ENCODE measurements around the gene ZNF701.
"Not testable (repeated sequence)": the region's sequence is repeated elsewhere in the genome, so short reads cannot be mapped to it uniquely, and the experiment has no call there.

Gene ZNF701

GRCh38 chr19:52542984-52543664 lies 27.0 kb upstream of the ZNF701 start:
- no peak overlapping the region for H3K9ac ChIP-seq (ENCODE audit: low read depth, low read length)
- peaks cover 4% of the 10 kb centered on the region for H3K36me3 ChIP-seq (ENCODE audit: insufficient read depth, low read length)

GRCh38 chr19:52554216-52554971 lies 15.7 kb upstream of the ZNF701 start:
- Histone ChIP-seq H3K9me3 (ENCODE audit: control insufficient read depth, insufficient read depth, low read length) (peaks cover 29% of the 10 kb centered on the region), H3K4me1 (ENCODE audit: insufficient read depth, low read length) (no peaks in the 10 kb centered on the region), H3K9ac (ENCODE audit: low read depth, low read length) (no peak overlapping the region), H3K36me3 (ENCODE audit: insufficient read depth, low read length) (peaks cover 23% of the 10 kb centered on the region)

More at GRCh38 chr19:52542984-52543664, 27.0 kb upstream of the ZNF701 start:
- no peaks in the 10 kb centered on the region for H3K4me1 ChIP-seq (ENCODE audit: insufficient read depth, low read length)
- H3K9me3 ChIP-seq (ENCODE audit: control insufficient read depth, insufficient read depth, low read length): no peaks in the 10 kb centered on the region

DNA sequence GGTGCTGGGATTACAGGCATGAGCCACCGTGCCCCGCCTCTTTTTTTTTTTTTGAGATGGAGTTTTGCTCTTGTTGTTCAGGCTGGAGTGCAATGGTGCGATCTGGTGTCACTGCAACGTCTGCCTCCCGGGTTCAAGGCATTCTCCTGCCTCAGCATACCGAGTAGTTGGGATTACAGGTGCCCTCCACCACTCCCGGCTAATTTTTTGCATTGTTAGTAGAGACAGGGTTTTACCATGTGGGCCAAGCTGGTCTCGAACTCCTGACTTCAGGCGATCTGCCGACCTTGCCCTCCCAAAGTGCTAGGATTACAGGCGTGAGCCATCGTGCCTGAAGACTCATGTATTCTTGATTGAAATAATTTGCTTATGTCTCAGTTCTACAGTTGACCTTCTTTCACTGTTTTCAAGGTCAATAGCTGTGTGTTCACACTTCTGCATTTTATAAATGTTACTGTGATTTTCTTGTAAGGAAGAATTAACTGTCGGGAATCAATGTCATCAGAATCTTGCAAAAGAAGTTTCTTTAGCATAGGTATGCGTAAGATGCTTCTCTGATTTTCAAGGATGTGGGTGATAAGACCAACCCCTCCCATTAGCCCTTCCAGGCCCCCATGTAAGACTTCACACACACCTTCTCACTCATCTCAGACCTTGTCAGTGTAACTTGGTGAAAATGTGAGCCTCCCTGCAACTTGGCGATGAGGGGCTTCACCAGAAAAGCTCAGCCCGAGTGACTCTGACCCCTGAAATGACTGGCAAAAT lies 12.7 kb upstream of the ZNF701 start:
- Histone ChIP-seq H3K36me3 (ENCODE audit: insufficient read depth, low read length) (peaks cover 23% of the 10 kb centered on the region), H3K4me1 (ENCODE audit: insufficient read depth, low read length) (no peaks in the 10 kb centered on the region), H3K9me3 (ENCODE audit: control insufficient read depth, insufficient read depth, low read length) (peaks cover 29% of the 10 kb centered on the region)

GRCh38 chr19:52558732-52559445 lies 11.2 kb upstream of the ZNF701 start:
- Histone ChIP-seq H3K9me3 (ENCODE audit: control insufficient read depth, insufficient read depth, low read length) (peaks cover 32% of the 10 kb centered on the region), H3K36me3 (ENCODE audit: insufficient read depth, low read length) (peaks cover 12% of the 10 kb centered on the region; the same call in 1 of the 2 replicates)
- H3K9ac ChIP-seq (ENCODE audit: low read depth, low read length); H3K4me1 ChIP-seq (ENCODE audit: insufficient read depth, low read length): not testable (repeated sequence)

More for the DNA sequence above, 12.7 kb upstream of the ZNF701 start:
- no peak overlapping the region for H3K9ac ChIP-seq (ENCODE audit: low read depth, low read length)

- not testable (repeated sequence) for H3K9ac ChIP-seq (ENCODE audit: low read depth, low read length)
- peaks cover 14% of the 10 kb centered on the region for H3K9me3 ChIP-seq (ENCODE audit: control insufficient read depth, insufficient read depth, low read length)
These were observed 8.5 kb upstream of the ZNF701 start for GRCh38 chr19:52561611-52562010.

DNA sequence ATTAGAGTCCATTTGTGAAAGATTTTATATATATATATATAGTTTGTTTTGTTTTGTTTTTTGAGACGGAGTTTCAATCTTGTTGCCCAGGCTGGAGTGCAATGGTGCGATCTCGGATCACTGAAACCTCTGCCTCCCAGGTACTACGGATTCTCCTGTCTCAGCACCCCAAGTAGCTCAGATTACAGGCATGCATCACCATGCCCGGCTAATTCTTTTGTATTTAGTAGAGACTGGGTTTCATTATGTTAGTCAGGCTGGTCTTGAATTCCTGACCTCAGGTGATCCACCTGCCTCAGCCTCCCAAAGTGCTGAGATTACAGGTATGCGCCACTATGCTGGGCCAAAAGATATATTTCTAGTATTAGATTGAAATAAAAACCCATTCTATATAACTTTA lies 4.0 kb upstream of the ZNF701 start:
- H3K36me3 ChIP-seq (ENCODE audit: insufficient read depth, low read length): no peaks in the 10 kb centered on the region; the same call in 1 of the 2 replicates
- 0 out of 2 replicates have a peak, but pooled peaks cover 4% of the 10 kb centered on the region for H3K9me3 ChIP-seq (ENCODE audit: control insufficient read depth, insufficient read depth, low read length)
- no peak overlapping the region for H3K9ac ChIP-seq (ENCODE audit: low read depth, low read length)
- H3K4me1 ChIP-seq (ENCODE audit: insufficient read depth, low read length): peaks cover 7% of the 10 kb centered on the region; the same call in 1 of the 2 replicates

More at GRCh38 chr19:52561611-52562010, 8.5 kb upstream of the ZNF701 start:
- not testable (repeated sequence) for H3K4me1 ChIP-seq (ENCODE audit: insufficient read depth, low read length); H3K36me3 ChIP-seq (ENCODE audit: insufficient read depth, low read length)

- H3K4me1 ChIP-seq (ENCODE audit: insufficient read depth, low read length): peaks cover 7% of the 10 kb centered on the region; the same call in 1 of the 2 replicates
- 0 out of 2 replicates have a peak, but pooled peaks cover 4% of the 10 kb centered on the region for H3K9me3 ChIP-seq (ENCODE audit: control insufficient read depth, insufficient read depth, low read length)
- no peaks in the 10 kb centered on the region; the same call in 1 of the 2 replicates for H3K36me3 ChIP-seq (ENCODE audit: insufficient read depth, low read length)
- H3K9ac ChIP-seq (ENCODE audit: low read depth, low read length): no peak overlapping the region
These were observed 3.5 kb upstream of the ZNF701 start for GRCh38 chr19:52566588-52566987.

- Histone ChIP-seq H3K4me1 (ENCODE audit: insufficient read depth, low read length) (peaks cover 7% of the 10 kb centered on the region; the same call in 1 of the 2 replicates), H3K36me3 (ENCODE audit: insufficient read depth, low read length) (0 out of 2 replicates have a peak, but pooled peaks cover 4% of the 10 kb centered on the region), H3K9me3 (ENCODE audit: control insufficient read depth, insufficient read depth, low read length) (0 out of 2 replicates have a peak, but pooled peaks cover 4% of the 10 kb centered on the region), H3K9ac (ENCODE audit: low read depth, low read length) (no peak overlapping the region)
These were observed 2.2 kb upstream of the ZNF701 start for GRCh38 chr19:52567921-52568320.

GRCh38 chr19:52569638-52569999 lies 468 bp upstream of the ZNF701 start:
- H3K9me3 ChIP-seq (ENCODE audit: control insufficient read depth, insufficient read depth, low read length); H3K4me1 ChIP-seq (ENCODE audit: insufficient read depth, low read length); H3K36me3 ChIP-seq (ENCODE audit: insufficient read depth, low read length): not testable (repeated sequence)
- H3K9ac ChIP-seq (ENCODE audit: low read depth, low read length): peak overlapping the region; percentile 91

GRCh38 chr19:52584736-52585440 lies 14.8 kb downstream of the ZNF701 start:
- H3K9me3 ChIP-seq (ENCODE audit: control insufficient read depth, insufficient read depth, low read length): no peaks in the 10 kb centered on the region; the same call in 1 of the 2 replicates
- H3K36me3 ChIP-seq (ENCODE audit: insufficient read depth, low read length): peaks cover 9% of the 10 kb centered on the region
- peak overlapping the region; percentile 36; the same call in 1 of the 2 replicates for H3K9ac ChIP-seq (ENCODE audit: low read depth, low read length)
- H3K4me1 ChIP-seq (ENCODE audit: insufficient read depth, low read length): no peaks in the 10 kb centered on the region

DNA sequence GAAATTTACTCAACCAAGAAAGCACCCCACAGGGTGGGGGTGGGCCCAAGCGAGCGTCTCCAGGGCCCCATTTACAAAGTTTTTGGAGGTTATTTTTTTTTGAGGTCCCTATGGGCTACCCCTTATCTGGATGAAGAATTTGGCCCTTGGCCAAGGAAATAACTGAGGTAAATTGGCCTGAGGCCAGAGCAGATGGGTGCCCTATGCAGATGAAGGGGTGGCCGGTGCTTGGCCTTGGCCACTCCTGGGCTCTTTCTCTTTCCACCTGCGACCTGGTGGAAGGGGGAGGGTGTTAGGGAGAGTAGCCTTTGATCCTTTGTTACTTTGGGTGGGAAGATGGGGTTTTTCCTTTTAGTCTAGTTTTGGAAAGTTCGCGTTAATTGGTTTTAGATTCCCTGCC lies 15.5 kb downstream of the ZNF701 start:
- Histone ChIP-seq H3K36me3 (ENCODE audit: insufficient read depth, low read length) (peaks cover 3% of the 10 kb centered on the region), H3K9me3 (ENCODE audit: control insufficient read depth, insufficient read depth, low read length) (no peaks in the 10 kb centered on the region; the same call in 1 of the 2 replicates), H3K9ac (ENCODE audit: low read depth, low read length) (no peak overlapping the region), H3K4me1 (ENCODE audit: insufficient read depth, low read length) (no peaks in the 10 kb centered on the region)

GRCh38 chr19:52590728-52591127 lies 20.6 kb downstream of the ZNF701 start:
- Histone ChIP-seq H3K9ac (ENCODE audit: low read depth, low read length) (no peak overlapping the region), H3K9me3 (ENCODE audit: control insufficient read depth, insufficient read depth, low read length) (no peaks in the 10 kb centered on the region), H3K36me3 (ENCODE audit: insufficient read depth, low read length) (peaks cover 3% of the 10 kb centered on the region; the same call in 1 of the 2 replicates)

GRCh38 chr19:52592301-52592700 lies 22.2 kb downstream of the ZNF701 start:
- no peaks in the 10 kb centered on the region for H3K4me1 ChIP-seq (ENCODE audit: insufficient read depth, low read length)
- peaks cover 10% of the 10 kb centered on the region; the same call in 1 of the 2 replicates for H3K36me3 ChIP-seq (ENCODE audit: insufficient read depth, low read length)
- H3K9me3 ChIP-seq (ENCODE audit: control insufficient read depth, insufficient read depth, low read length): no peaks in the 10 kb centered on the region; the same call in 1 of the 2 replicates
- H3K9ac ChIP-seq (ENCODE audit: low read depth, low read length): no peak overlapping the region

More at GRCh38 chr19:52590728-52591127, 20.6 kb downstream of the ZNF701 start:
- no peaks in the 10 kb centered on the region for H3K4me1 ChIP-seq (ENCODE audit: insufficient read depth, low read length)
